ENCODE data around the gene CST11.

Gene CST11

GRCh38 chr20:23437126-23437899 lies 15.4 kb downstream of the CST11 start:
- no peak for DNase-seq (ENCODE audit: low read depth)
- no peak for TF ChIP-seq POLR2A (IDR thresholded peaks at IDR 0.05; ENCODE audit: extremely low read depth, insufficient read length)
- TF ChIP-seq MAX (IDR thresholded peaks at IDR 0.05; ENCODE audit: low read depth, low read length), result no peak
- no peak for TF ChIP-seq CTCF (IDR thresholded peaks at IDR 0.05; ENCODE audit: low read depth, low read length)
- no peak for TF ChIP-seq MYC (IDR thresholded peaks at IDR 0.05; ENCODE audit: low read depth, low read length)
- no peak overlapping the region for H3K4me3 ChIP-seq (ENCODE audit: low read depth, low read length)

GRCh38 chr20:23436681-23437080 lies 16.0 kb downstream of the CST11 start:
- H3K4me3 ChIP-seq (ENCODE audit: low read depth, low read length), result no peak overlapping the region
- no peak for DNase-seq (ENCODE audit: low read depth)
- TF ChIP-seq CTCF (IDR thresholded peaks at IDR 0.05; ENCODE audit: low read depth, low read length) (no peak), POLR2A (IDR thresholded peaks at IDR 0.05; ENCODE audit: extremely low read depth, insufficient read length) (no peak), MAX (IDR thresholded peaks at IDR 0.05; ENCODE audit: low read depth, low read length) (no peak), MYC (IDR thresholded peaks at IDR 0.05; ENCODE audit: low read depth, low read length) (no peak)

GRCh38 chr20:23435626-23436539 lies 16.8 kb downstream of the CST11 start:
- no peak overlapping the region for H3K4me3 ChIP-seq (ENCODE audit: low read depth, low read length)
- TF ChIP-seq MYC (IDR thresholded peaks at IDR 0.05; ENCODE audit: low read depth, low read length) (no peak), POLR2A (IDR thresholded peaks at IDR 0.05; ENCODE audit: extremely low read depth, insufficient read length) (no peak), CTCF (IDR thresholded peaks at IDR 0.05; ENCODE audit: low read depth, low read length) (no peak), MAX (IDR thresholded peaks at IDR 0.05; ENCODE audit: low read depth, low read length) (no peak)
- DNase-seq (ENCODE audit: low read depth), result no peak

- no peak for DNase-seq (ENCODE audit: low read depth)
- no peak for TF ChIP-seq MAX (IDR thresholded peaks at IDR 0.05; ENCODE audit: low read depth, low read length)
- TF ChIP-seq MYC (IDR thresholded peaks at IDR 0.05; ENCODE audit: low read depth, low read length), result no peak
- no peak for TF ChIP-seq POLR2A (IDR thresholded peaks at IDR 0.05; ENCODE audit: extremely low read depth, insufficient read length)
- TF ChIP-seq CTCF (IDR thresholded peaks at IDR 0.05; ENCODE audit: low read depth, low read length), result no peak
- no peak overlapping the region for H3K4me3 ChIP-seq (ENCODE audit: low read depth, low read length)
These were observed 18.0 kb downstream of the CST11 start for GRCh38 chr20:23434521-23435313.

GRCh38 chr20:23433628-23434027 lies 19.0 kb downstream of the CST11 start:
- TF ChIP-seq POLR2A (IDR thresholded peaks at IDR 0.05; ENCODE audit: extremely low read depth, insufficient read length) (no peak), MAX (IDR thresholded peaks at IDR 0.05; ENCODE audit: low read depth, low read length) (no peak), MYC (IDR thresholded peaks at IDR 0.05; ENCODE audit: low read depth, low read length) (no peak), CTCF (IDR thresholded peaks at IDR 0.05; ENCODE audit: low read depth, low read length) (no peak)
- no peak overlapping the region for H3K4me3 ChIP-seq (ENCODE audit: low read depth, low read length)
- DNase-seq (ENCODE audit: low read depth), result no peak
